ENCODE measurements around the gene TXLNA. TPM values are rescaled to one million over a fixed set of nuclear protein-coding genes. Genes with fewer than 3 reads are reported as not detected.

TXLNA gene
- polyA plus RNA-seq, 4 donors, result 43.3 to 49.8 (median 45.9) TPM

GRCh38 chr1:32208469-32208868, 29.0 kb downstream of the TXLNA start:
- DNase-seq (ENCODE audit: low read depth in 4 of 4, low spot score in 2 of 4), result no peak

- peak in 1 of 4 donors; percentile 37 for DNase-seq (ENCODE audit: low read depth in 4 of 4, low spot score in 2 of 4)
These were observed 29.4 kb downstream of the TXLNA start, which contains the start of gene DCDC2B for GRCh38 chr1:32208891-32209328. DCDC2B (plus strand) TSS chr1:32209089; CDS start chr1:32209094, 5 bp downstream.

- peak in 1 of 4 donors; percentile 62 for DNase-seq (ENCODE audit: low read depth in 4 of 4, low spot score in 2 of 4)
These were observed 36.4 kb downstream of the TXLNA start for GRCh38 chr1:32215629-32216480.

GRCh38 chr1:32216566-32216965, 37.1 kb downstream of the TXLNA start:
- no peak for DNase-seq (ENCODE audit: low read depth in 4 of 4, low spot score in 2 of 4)

GRCh38 chr1:32219022-32219421, 39.5 kb downstream of the TXLNA start:
- DNase-seq (ENCODE audit: low read depth in 4 of 4, low spot score in 2 of 4), result no peak

GRCh38 chr1:32220746-32221580, 41.5 kb downstream of the TXLNA start:
- no peak for DNase-seq (ENCODE audit: low read depth in 4 of 4, low spot score in 2 of 4)

- no peak for DNase-seq (ENCODE audit: low read depth in 4 of 4, low spot score in 2 of 4)
These were observed 42.1 kb downstream of the TXLNA start for GRCh38 chr1:32221581-32221979.

- peak in 2 of 4 donors; percentile 87 to 92 for DNase-seq (ENCODE audit: low read depth in 4 of 4, low spot score in 2 of 4)
These were observed 42.7 kb downstream of the TXLNA start, which contains the start of the genes EIF3I and TMEM234 for GRCh38 chr1:32221980-32222755. EIF3I (plus strand) TSS chr1:32222407; CDS start chr1:32222442, 35 bp downstream. TMEM234 (minus strand) TSS chr1:32222353; CDS start chr1:32222322, 31 bp downstream.

GRCh38 chr1:32223683-32224082, 44.2 kb downstream of the TXLNA start:
- no peak for DNase-seq (ENCODE audit: low read depth in 4 of 4, low spot score in 2 of 4)

- DNase-seq (ENCODE audit: low read depth in 4 of 4, low spot score in 2 of 4), result no peak
These were observed 44.8 kb downstream of the TXLNA start for GRCh38 chr1:32224285-32224684.

- no peak for DNase-seq (ENCODE audit: low read depth in 4 of 4, low spot score in 2 of 4)
These were observed 49.3 kb downstream of the TXLNA start for GRCh38 chr1:32228771-32229170.

GRCh38 chr1:32231843-32232432, 52.5 kb downstream of the TXLNA start:
- DNase-seq (ENCODE audit: low read depth in 4 of 4, low spot score in 2 of 4), result no peak

GRCh38 chr1:32232558-32233304, 53.3 kb downstream of the TXLNA start:
- DNase-seq (ENCODE audit: low read depth in 4 of 4, low spot score in 2 of 4), result no peak

GRCh38 chr1:32234792-32235191, 55.3 kb downstream of the TXLNA start:
- DNase-seq (ENCODE audit: low read depth in 4 of 4, low spot score in 2 of 4), result no peak

GRCh38 chr1:32239337-32239736, 59.9 kb downstream of the TXLNA start:
- no peak for DNase-seq (ENCODE audit: low read depth in 4 of 4, low spot score in 2 of 4)

- DNase-seq (ENCODE audit: low read depth in 4 of 4, low spot score in 2 of 4), result no peak
These were observed 60.3 kb downstream of the TXLNA start for GRCh38 chr1:32239790-32240139.

- DNase-seq (ENCODE audit: low read depth in 4 of 4, low spot score in 2 of 4), result peak in 1 of 4 donors; percentile 74
These were observed 60.9 kb downstream of the TXLNA start for GRCh38 chr1:32240140-32240951.

- peak in 1 of 4 donors; percentile 52 for DNase-seq (ENCODE audit: low read depth in 4 of 4, low spot score in 2 of 4)
These were observed 61.7 kb downstream of the TXLNA start for GRCh38 chr1:32241001-32241763.
